DMS 273 treated with DMSO at 0.1 percent for 48 hours (cell line): ENCODE data around the gene SLC2A3.
"Not testable (repeated sequence)": the region's sequence is repeated elsewhere in the genome, so short reads cannot be mapped to it uniquely, and the experiment has no call there.

Experiments used
- DNase-seq: peaks from one replicate; lab custom pipeline; 2025; lab: John Stamatoyannopoulos, UW

The SLC2A3 gene

DNA sequence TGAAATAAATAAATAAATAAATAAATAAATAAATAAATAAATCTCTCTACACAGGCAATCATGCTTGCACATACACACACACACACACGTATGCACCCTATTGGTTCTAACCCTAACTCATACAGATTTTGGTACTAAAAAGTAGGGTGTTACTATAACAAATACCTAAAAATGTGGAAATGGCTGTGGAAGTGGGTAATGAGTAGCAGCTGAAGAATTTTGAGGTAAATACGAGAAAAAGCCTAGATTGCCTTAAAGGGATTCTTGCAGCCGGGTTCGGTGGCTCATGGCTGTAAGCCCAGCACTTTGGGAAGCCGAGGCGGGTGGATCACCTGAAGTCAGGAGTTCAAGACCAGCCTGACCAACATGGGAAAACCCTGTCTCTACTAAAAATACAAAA is 15.7 kb upstream of the SLC2A3 start:
- no peak for DNase-seq

GRCh38 chr12:7950230-7950943 is 14.4 kb upstream of the SLC2A3 start:
- not testable (repeated sequence) for DNase-seq

DNA sequence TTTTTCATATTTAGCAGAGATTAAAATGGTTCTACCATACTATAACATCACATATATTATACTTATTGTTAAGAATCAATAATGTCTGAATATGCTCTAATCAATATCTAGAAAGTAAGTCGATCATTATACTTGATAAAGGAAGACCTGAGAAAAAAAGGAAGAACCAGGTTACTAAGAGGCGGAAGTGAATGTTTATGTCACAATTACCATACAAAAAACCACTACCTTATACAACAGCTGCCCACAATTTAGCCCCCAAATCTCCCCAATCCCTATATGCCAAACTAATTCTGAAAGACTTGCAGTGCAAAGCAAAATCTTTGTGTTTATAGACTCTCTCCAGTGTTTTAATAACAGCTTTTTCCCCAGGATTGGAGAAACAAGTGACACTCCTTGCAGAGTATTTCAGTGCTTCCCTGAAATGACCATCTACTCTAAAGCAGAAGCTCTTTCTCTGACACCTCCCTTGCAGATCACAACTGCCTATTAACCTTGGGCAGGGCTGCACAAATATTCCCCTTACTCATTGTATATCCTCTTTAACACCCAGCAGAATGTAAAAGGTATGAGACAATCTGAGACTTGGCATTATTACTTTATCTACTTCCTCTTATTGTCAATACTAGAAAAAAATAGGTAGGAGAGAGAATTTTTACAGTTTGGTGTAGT is 12.7 kb upstream of the SLC2A3 start:
- no peak for DNase-seq

GRCh38 chr12:7947011-7947410 is 11.0 kb upstream of the SLC2A3 start:
- DNase-seq = no peak

- DNase-seq = not testable (repeated sequence)
Observed at GRCh38 chr12:7944760-7945159, 8.8 kb upstream of the SLC2A3 start.

GRCh38 chr12:7940906-7941305 is 4.9 kb upstream of the SLC2A3 start:
- DNase-seq = no peak

DNA sequence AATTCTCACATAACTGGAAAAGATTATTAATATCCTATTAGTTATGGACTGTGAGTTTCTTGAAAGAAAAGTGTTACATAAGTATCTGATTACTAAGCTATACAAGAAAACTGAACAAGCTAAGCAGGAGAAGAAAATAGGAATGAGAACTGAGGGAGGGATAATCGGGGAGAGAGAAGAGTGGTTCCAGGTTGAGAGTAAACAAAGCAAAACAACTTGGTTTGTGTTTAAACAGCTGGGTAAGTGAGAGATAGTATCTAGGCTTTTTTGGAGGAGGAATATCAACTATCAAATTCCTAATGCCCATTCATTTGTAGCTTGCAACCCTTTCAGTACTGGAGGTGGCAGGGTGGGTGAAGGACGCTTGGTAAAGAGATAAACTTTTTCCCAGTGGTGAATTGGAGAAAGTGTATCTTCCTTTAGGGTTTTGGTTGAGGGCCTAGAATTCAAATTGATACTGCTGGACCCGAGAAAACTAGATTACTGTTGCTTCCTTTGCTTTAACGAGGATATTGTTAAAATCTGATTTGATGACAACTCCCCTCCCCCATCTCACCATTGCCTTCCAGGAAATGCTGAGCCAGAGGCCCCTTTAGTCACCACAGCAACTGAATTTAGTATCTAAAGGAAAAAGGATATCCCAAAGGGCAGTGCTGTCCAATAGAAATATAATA is 2.0 kb upstream of the SLC2A3 start:
- peak; percentile 4 for DNase-seq

GRCh38 chr12:7934889-7935492 is 996 bp downstream of the SLC2A3 start:
- no peak for DNase-seq

DNA sequence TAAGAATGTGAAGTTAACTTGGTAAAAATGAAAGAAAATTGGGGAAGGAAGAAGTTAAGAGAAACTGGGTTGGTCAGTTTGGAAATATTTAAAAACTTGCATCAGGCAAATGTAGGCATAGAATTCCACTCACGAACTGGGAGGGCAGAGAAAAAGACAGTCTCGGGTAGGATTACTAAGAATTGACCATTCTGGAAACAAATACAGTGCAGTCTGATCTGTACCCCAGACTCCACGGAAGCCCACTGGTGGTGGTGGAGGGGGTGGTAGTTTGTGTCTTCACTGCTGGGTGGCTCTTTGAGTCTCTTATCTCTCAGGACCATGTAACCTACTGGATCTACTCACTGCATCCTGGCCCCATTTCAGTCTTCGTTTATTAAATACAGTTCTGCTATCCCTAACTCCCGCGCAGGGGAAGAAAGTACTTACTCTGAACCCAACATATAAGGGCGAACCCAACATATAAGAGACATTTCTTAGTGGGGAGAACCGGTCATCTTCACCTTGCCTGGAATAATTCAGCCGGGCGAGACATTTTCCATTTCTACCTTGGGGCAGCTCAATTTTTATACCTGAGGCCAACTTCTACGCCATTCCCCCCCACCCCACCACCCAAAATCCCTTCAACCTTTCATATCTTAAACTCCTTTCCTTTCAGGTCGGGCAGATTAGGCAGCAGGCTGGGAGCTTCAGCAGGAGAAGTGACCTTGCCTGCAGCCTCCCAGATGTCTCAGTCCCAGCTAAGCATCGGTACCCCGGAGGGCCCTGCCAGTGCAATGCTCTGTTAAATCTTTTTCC is 1.7 kb downstream of the SLC2A3 start:
- DNase-seq = no peak

GRCh38 chr12:7933255-7933726 is 2.7 kb downstream of the SLC2A3 start:
- peak; percentile 64 for DNase-seq

GRCh38 chr12:7932599-7933240 is 3.3 kb downstream of the SLC2A3 start:
- not testable (repeated sequence) for DNase-seq

GRCh38 chr12:7929083-7929792 is 6.7 kb downstream of the SLC2A3 start:
- no peak for DNase-seq

GRCh38 chr12:7927470-7927869 is 8.5 kb downstream of the SLC2A3 start:
- no peak for DNase-seq

DNA sequence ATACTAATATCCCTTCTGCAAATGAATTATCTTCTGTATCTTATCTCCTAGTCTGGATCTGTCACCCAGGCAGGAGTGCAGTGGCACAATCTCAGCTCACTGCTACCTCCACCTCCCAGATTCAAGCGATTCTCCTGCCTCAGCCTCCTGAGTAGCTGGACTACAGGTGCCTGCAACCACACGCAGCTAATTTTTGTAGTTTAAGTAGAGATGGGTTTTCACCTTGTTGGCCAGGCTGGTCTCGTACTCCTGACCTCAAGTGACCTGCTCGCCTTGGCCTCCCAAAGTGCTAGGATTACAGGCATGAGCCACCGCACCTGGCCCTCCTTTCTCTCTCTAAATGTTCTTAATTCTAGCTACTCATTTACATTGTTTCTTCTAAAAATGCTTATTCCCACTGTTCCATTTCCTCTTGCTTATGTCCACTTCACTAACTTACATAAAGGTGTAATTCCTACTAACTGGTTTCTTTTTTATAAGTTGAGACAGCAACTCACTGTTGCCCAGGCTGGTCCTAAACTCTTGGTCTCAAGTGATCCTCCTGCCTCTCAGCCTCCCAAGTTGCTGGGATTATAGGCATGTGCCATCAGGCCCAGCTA is 9.8 kb downstream of the SLC2A3 start:
- DNase-seq = not testable (repeated sequence)

GRCh38 chr12:7923241-7924236 is 12.4 kb downstream of the SLC2A3 start:
- no peak for DNase-seq

DNA sequence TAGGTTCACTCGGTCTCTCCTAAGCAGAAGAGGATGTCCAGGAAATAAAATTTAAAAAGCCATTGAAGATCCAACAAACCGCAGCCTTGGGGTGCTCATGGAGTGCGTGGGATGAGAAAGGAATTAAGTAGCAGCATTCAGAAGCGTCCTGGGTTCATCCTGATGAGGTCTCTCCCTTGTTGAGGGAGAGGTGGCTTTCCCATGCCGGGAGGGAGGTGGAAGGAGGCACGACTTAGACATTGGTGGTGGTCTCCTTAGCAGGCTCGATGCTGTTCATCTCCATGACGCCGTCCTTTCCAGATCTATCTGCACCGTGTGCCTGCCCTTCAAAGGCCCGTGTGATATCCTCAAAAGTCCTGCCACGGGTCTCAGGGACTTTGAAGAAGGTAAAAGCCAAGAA is 14.8 kb downstream of the SLC2A3 start:
- DNase-seq = not testable (repeated sequence)

DNA sequence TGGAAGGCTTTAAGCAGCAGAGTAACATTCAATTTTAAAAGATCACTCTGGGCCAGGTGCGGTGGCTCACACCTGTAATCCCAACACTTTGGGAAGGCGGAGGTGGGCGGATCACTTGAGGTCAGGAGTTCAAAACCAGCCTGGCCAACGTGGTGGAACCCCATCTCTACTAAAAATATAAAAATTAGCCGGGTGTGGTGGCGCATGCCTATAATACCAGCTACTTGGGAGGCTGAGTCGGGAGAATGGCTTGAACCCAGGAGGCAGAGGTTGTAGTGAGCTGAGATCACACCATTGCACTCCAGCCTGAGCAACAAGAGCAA is 17.8 kb downstream of the SLC2A3 start:
- not testable (repeated sequence) for DNase-seq

DNA sequence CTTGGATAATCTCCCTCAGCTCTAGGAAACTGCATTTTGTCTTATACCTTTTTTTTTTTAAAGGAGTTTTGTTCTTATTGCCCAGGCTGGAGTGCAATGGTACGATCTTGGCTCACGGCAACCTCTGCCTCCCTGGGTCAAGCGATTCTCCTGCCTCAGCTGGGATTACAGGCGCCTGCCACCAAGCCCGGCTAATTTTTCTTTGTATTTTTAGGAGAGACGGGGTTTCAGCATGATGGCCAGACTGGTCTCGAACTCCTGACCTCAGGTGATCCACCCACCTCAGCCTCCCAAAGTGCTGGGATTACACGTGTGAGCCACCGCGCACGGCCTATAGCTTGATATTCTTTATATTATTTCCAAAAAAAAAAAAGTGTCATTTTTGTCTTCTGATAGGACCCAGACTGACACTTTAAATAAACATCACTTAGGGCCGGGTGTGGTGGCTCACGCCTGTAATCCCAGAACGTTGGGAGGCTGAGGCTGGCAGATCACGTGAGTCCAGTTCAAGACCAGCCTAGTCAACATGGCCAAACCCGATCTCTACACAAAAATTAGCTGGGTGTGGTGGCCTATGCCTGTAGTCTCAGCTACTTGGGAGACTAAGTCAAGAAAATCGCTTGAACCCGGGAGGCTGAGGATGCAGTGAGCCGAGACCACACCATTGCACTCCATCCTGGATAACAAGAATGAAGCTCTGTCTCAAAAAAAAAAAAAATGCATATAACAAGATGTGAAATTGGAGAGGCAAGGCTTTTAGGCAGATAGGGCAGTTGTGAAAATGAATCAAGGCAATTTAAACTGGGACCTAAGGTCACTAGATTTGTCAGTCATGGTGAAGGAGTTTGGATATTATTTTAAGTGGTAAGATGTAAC is 18.4 kb downstream of the SLC2A3 start:
- no peak for DNase-seq
